Central memory CD8-positive, alpha-beta T cell (primary cell): ENCODE measurements around the gene POU2AF3.
"Not testable (repeated sequence)": the region's sequence is repeated elsewhere in the genome, so short reads cannot be mapped to it uniquely, and the experiment has no call there.

ENCODE experiments used
- ATAC-seq: fragments of 150-1000 bp; cut with Tn5 transposase; replicated peaks from 2 replicates; pipeline ENCODE4 v1.10.0; 2022; ENCODE audit warnings: mild to moderate bottlenecking, moderate FRiP score, moderate number of reproducible peaks; ENCODE audit not compliant: poor library complexity, severe bottlenecking; ENCODE audit errors: extremely low read depth
- DNase-seq, 2 donors: peaks; one replicate each; pipeline ENCODE4 v3.0.0; 2021; ENCODE audit warnings: low spot score in 2 of 2
- H3K27ac Mint-ChIP-seq: one replicate; pipeline ENCODE4 v1.8.0; 2022; ENCODE audit warnings: low read depth, mild to moderate bottlenecking, moderate library complexity, mixed read lengths
- H3K27me3 Mint-ChIP-seq: one replicate; pipeline ENCODE4 v1.8.0; 2022; ENCODE audit warnings: mixed read lengths
- H3K36me3 Mint-ChIP-seq: one replicate; pipeline ENCODE4 v1.8.0; 2022; ENCODE audit warnings: mild to moderate bottlenecking, moderate library complexity, mixed read lengths; ENCODE audit not compliant: insufficient read depth
- H3K4me1 Mint-ChIP-seq: one replicate; pipeline ENCODE4 v1.8.0; 2022; ENCODE audit warnings: mixed read lengths
- H3K4me3 Mint-ChIP-seq: one replicate; pipeline ENCODE4 v1.8.0; 2022; ENCODE audit warnings: mild to moderate bottlenecking, moderate library complexity, mixed read lengths
- H3K9me3 Mint-ChIP-seq: one replicate; pipeline ENCODE4 v1.8.0; 2022; ENCODE audit warnings: mixed read lengths

The POU2AF3 gene

DNA sequence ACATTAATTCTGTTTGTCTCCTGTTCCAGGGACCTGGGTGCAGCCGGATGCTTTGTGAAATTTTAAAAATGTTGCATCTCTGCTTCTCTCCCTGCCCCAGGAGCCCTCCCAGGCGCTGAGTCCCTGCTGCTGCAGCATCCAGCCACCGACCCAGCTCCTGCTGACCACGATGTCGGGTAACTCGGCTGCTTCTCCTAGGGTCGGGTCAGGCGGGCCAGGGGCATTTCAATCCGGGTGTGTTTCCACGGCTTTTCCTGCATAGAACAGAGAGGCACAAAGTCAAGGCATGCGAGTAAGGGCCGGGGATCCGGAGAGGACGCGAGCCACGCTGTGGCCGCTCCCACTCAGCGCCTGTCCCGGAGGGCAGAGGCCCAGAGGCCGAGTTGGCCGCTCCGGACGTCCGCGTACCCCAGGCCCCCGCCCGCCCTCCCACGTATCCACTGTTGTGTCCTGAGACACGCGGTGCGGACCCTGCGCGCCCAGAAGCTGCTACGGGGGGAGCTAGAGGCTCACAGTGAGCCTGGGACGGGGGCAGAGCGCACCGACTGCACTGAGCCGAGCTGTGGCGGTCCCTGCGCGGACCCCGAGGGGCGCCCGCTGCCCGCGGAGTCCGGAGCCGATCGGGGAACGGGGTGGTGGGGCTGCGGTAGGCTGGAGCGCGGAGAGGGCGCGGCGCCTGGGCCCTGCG lies at the start of gene POU2AF3:
POU2AF3 (plus strand) TSS at position 134 of the 688 bp plus-strand sequence; CDS start at position 170, 36 bp downstream.
- no peaks in the 10 kb centered on the region for H3K4me1 Mint-ChIP-seq
- H3K9me3 Mint-ChIP-seq = no peaks in the 10 kb centered on the region
- no peak within 1 kb of the TSS for H3K27ac Mint-ChIP-seq
- H3K27me3 Mint-ChIP-seq = peaks cover 53% of the 10 kb centered on the region
- DNase-seq (no peak), ATAC-seq (no peak)
- no peak within 1 kb of the TSS for H3K4me3 Mint-ChIP-seq
- H3K36me3 Mint-ChIP-seq = peaks cover 2% of the 10 kb centered on the region

- Mint-ChIP-seq H3K27me3 (peaks cover 9% of the 10 kb centered on the region), H3K4me3 (no peak overlapping the region), H3K4me1 (no peaks in the 10 kb centered on the region), H3K9me3 (no peaks in the 10 kb centered on the region), H3K36me3 (no peaks in the 10 kb centered on the region), H3K27ac (no peak overlapping the region)
- no peak for DNase-seq
- ATAC-seq = no peak
Observed at GRCh38 chr11:111250936-111251335, 47.4 kb upstream of the POU2AF3 start.

GRCh38 chr11:111253131-111253530 lies 45.2 kb upstream of the POU2AF3 start:
- no peak for ATAC-seq
- H3K27me3 Mint-ChIP-seq = no peaks in the 10 kb centered on the region
- H3K36me3 Mint-ChIP-seq = no peaks in the 10 kb centered on the region

GRCh38 chr11:111253630-111254029 lies 44.7 kb upstream of the POU2AF3 start:
- Mint-ChIP-seq H3K27ac (no peak overlapping the region), H3K27me3 (no peaks in the 10 kb centered on the region), H3K4me3 (no peak overlapping the region), H3K9me3 (no peaks in the 10 kb centered on the region), H3K36me3 (no peaks in the 10 kb centered on the region), H3K4me1 (no peaks in the 10 kb centered on the region)
- ATAC-seq (no peak), DNase-seq (no peak)

More at GRCh38 chr11:111253131-111253530, 45.2 kb upstream of the POU2AF3 start:
- H3K4me3 Mint-ChIP-seq = no peak overlapping the region
- DNase-seq = no peak
- H3K4me1 Mint-ChIP-seq = no peaks in the 10 kb centered on the region
- H3K9me3 Mint-ChIP-seq = no peaks in the 10 kb centered on the region
- no peak overlapping the region for H3K27ac Mint-ChIP-seq

DNA sequence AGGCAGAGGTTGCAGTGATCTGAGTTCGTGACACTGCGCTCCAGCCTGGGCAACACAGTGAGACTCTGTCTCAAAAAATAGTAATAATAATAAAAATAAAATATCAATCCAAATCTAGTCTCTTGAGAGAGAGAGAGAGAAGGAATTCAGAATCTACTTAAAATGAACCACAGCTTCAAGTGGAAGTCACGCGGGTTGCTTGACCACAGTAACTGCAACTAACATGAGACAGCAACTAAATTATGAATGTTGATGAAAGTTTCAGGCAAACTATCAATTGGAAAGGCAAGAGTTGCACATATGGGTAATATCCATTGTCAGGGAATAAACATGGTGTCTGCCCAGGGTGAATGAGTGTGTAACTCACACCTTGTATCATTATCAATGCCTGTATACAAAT lies 40.3 kb upstream of the POU2AF3 start:
- Mint-ChIP-seq H3K4me3 (no peak overlapping the region), H3K4me1 (no peaks in the 10 kb centered on the region), H3K27me3 (peaks cover 38% of the 10 kb centered on the region), H3K9me3 (no peaks in the 10 kb centered on the region), H3K27ac (no peak overlapping the region), H3K36me3 (no peaks in the 10 kb centered on the region)
- DNase-seq (no peak), ATAC-seq (no peak)

- no peak for ATAC-seq
- Mint-ChIP-seq H3K27ac (no peak overlapping the region), H3K36me3 (no peaks in the 10 kb centered on the region), H3K4me3 (no peak overlapping the region), H3K9me3 (no peaks in the 10 kb centered on the region), H3K27me3 (peaks cover 52% of the 10 kb centered on the region), H3K4me1 (no peaks in the 10 kb centered on the region)
- DNase-seq = no peak
Observed at GRCh38 chr11:111259896-111260295, 38.5 kb upstream of the POU2AF3 start.

- H3K4me3 Mint-ChIP-seq = no peak overlapping the region
- no peaks in the 10 kb centered on the region for H3K4me1 Mint-ChIP-seq
- DNase-seq = no peak
- H3K9me3 Mint-ChIP-seq = no peaks in the 10 kb centered on the region
- peaks cover 57% of the 10 kb centered on the region for H3K27me3 Mint-ChIP-seq
- H3K27ac Mint-ChIP-seq = no peak overlapping the region
- no peaks in the 10 kb centered on the region for H3K36me3 Mint-ChIP-seq
- ATAC-seq = no peak
Observed at GRCh38 chr11:111260811-111261210, 37.5 kb upstream of the POU2AF3 start.

DNA sequence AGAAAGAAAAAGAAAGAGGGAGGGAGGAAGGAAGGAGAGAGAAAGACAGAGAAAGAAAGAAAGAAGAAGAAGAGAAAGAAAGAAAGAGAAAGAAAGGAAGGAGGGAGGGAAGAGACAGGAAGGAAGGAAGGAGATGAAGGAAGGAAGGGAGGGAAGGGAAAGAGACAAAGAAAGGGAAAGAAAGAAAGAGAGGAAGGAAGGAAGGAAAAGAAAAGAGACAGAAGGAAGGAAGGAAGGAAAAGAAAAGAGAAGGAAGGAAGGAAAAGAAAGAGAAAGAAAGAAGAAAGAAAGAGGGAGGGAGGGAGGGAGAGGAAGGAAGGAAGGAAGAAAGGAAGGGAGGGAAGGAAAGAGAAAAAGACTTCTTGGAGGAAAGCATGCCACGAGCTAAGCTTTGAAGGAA lies 33.7 kb upstream of the POU2AF3 start:
- H3K4me3 Mint-ChIP-seq = no peak overlapping the region
- ATAC-seq = no peak
- H3K27me3 Mint-ChIP-seq = peaks cover 53% of the 10 kb centered on the region

GRCh38 chr11:111265421-111265820 lies 32.9 kb upstream of the POU2AF3 start:
- Mint-ChIP-seq H3K9me3 (no peaks in the 10 kb centered on the region), H3K4me1 (no peaks in the 10 kb centered on the region), H3K4me3 (no peak overlapping the region), H3K27me3 (peaks cover 50% of the 10 kb centered on the region), H3K36me3 (no peaks in the 10 kb centered on the region), H3K27ac (no peak overlapping the region)
- DNase-seq = no peak
- ATAC-seq = no peak

More for the DNA sequence above, 33.7 kb upstream of the POU2AF3 start:
- no peak for DNase-seq
- Mint-ChIP-seq H3K9me3 (no peaks in the 10 kb centered on the region), H3K4me1 (no peaks in the 10 kb centered on the region), H3K36me3 (no peaks in the 10 kb centered on the region), H3K27ac (no peak overlapping the region)

DNA sequence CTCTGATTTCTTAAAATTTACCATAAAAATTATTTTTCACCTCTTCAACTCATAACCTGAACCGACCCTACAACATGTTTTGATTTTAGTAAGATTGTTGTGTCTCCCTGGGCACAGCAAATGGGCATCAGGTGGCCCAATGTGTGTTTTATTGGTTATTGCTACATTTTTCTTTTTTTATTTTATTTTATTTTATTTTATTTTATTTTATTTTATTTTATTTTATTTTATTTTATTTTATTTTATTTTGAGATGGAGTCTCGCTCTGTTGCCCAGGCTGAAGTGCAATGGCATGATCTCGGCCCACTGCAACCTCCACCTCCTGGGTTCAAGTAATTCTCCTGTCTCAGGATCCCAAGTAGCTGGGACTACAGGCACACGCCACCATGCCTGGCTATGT lies 30.0 kb upstream of the POU2AF3 start:
- H3K4me1 Mint-ChIP-seq, H3K9me3 Mint-ChIP-seq, H3K36me3 Mint-ChIP-seq, DNase-seq, H3K4me3 Mint-ChIP-seq, ATAC-seq, H3K27ac Mint-ChIP-seq: not testable (repeated sequence)
- peaks cover 35% of the 10 kb centered on the region for H3K27me3 Mint-ChIP-seq

DNA sequence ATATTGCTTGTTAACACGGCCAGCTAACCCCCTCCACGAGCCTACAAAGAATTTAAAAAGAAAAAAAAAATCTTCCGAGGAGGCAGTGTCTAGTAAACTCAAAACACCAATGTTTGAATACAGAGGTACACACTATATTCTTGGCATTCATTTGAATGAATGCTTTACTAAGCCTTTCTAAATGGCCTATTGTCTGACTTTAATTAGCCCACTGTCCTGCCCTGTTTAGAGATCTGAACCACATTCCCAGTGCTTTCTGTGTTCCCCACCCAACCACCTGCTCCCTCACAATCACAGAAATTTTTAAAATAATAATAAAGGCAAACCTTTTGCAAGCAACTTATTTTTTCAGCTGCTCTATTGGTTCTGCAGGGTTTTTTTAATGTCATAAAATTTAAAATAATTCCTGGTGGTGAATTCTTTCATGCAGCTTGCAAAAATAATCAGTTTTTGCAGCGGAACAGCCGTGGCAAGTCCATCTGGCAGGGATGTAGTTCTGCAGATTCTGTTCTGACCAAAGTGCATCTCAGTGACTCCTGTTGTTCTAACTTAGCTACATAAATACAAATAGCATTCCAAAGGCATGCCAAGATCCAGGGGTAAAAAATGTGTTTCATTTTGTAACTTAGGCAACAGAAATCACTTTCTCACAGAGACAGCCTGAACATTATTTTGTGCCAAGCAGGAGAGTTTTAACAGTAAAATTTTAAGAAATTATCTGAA lies 29.0 kb upstream of the POU2AF3 start:
- Mint-ChIP-seq H3K36me3 (no peaks in the 10 kb centered on the region), H3K27ac (no peak overlapping the region), H3K27me3 (peaks cover 27% of the 10 kb centered on the region), H3K9me3 (no peaks in the 10 kb centered on the region), H3K4me3 (no peak overlapping the region), H3K4me1 (peaks cover 6% of the 10 kb centered on the region)
- no peak for DNase-seq
- ATAC-seq = no peak

- H3K27ac Mint-ChIP-seq = no peak overlapping the region
- H3K36me3 Mint-ChIP-seq = no peaks in the 10 kb centered on the region
- DNase-seq (no peak), ATAC-seq (peak; percentile 67)
- H3K4me3 Mint-ChIP-seq = no peak overlapping the region
- no peaks in the 10 kb centered on the region for H3K9me3 Mint-ChIP-seq
- peaks cover 6% of the 10 kb centered on the region for H3K4me1 Mint-ChIP-seq
- H3K27me3 Mint-ChIP-seq = peaks cover 40% of the 10 kb centered on the region
Observed at GRCh38 chr11:111272420-111272819, 25.9 kb upstream of the POU2AF3 start.

DNA sequence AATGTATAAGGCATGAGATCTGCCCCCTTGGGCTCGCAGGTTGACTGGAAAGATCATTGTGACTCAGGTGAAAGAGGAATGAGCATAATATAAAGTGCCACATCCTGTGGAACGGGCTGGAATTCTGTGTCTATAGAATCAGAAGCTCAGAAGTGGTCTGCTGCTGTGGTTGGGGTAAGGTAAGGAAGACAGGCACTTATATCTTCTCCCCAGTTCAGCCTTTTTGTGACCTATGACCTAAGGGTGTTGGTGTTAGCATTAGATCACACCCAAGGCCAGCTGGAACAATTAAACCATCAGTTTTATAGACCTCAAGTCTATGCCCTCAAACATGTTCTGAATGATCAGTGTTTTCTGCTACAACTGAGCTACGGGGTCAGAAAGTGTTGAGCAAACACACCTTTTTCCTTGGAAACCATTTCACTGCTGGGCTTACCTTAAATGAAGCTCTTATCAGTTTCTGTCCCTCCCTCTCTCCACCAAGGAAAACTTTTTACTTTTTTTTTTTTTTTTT lies 15.7 kb upstream of the POU2AF3 start:
- Mint-ChIP-seq H3K27me3 (peaks cover under 1% of the 10 kb centered on the region), H3K27ac (no peak overlapping the region), H3K36me3 (no peaks in the 10 kb centered on the region), H3K4me1 (no peaks in the 10 kb centered on the region), H3K9me3 (no peaks in the 10 kb centered on the region), H3K4me3 (no peak overlapping the region)
- ATAC-seq = no peak
- no peak for DNase-seq
